Panc1 (cell line): ENCODE results near the gene RPEL1.

Source experiments
- POLR2AphosphoS5 ChIP-seq: IDR thresholded peaks from 2 replicates; pipeline ENCODE4 v1.6.1; 2012; ENCODE audit warnings: mild to moderate bottlenecking, low read depth, low read length, moderate library complexity
- SIN3A ChIP-seq: IDR thresholded peaks from 2 replicates; pipeline ENCODE4 v1.6.1; 2012; ENCODE audit warnings: low read depth, mild to moderate bottlenecking, low read length, moderate library complexity, borderline replicate concordance; ENCODE audit not compliant: insufficient read depth
- TF ChIP-seq, protein P1 (sequence below): fragments of 450-650 bp; IDR thresholded peaks from 2 replicates; pipeline ENCODE4 v1.5.1; 2017; ENCODE audit warnings: mild to moderate bottlenecking

DNA sequence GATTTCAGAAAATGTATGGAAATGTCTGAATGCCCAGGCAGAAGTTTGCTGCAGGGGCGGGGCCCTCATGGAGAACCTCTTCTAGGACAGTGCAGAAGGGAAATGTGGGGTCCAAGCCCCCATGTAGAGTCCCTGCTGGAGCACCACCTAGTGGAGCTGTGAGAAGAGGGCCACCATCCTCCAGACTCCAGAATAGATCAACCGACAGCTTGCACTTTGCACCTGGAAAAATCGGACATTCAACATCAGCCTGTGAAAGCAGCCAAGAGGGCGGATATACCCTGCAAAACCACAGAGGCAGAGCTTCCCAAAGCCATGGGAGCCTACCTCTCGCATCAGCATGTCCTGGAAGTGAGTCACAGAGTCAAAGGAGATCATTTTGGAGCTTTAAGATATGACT lies 14.3 kb downstream of the RPEL1 start:
- TF ChIP-seq POLR2AphosphoS5 (no peak), SIN3A (no peak)
- TF ChIP-seq, protein P1, sequence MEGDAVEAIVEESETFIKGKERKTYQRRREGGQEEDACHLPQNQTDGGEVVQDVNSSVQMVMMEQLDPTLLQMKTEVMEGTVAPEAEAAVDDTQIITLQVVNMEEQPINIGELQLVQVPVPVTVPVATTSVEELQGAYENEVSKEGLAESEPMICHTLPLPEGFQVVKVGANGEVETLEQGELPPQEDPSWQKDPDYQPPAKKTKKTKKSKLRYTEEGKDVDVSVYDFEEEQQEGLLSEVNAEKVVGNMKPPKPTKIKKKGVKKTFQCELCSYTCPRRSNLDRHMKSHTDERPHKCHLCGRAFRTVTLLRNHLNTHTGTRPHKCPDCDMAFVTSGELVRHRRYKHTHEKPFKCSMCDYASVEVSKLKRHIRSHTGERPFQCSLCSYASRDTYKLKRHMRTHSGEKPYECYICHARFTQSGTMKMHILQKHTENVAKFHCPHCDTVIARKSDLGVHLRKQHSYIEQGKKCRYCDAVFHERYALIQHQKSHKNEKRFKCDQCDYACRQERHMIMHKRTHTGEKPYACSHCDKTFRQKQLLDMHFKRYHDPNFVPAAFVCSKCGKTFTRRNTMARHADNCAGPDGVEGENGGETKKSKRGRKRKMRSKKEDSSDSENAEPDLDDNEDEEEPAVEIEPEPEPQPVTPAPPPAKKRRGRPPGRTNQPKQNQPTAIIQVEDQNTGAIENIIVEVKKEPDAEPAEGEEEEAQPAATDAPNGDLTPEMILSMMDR = no peak
